GM23338 (cell line): ENCODE measurements around the gene VSTM2L.

ENCODE experiments used
- CTCF ChIP-seq, 2 experiments: fragments of 200-600 bp in 1 of 2; sonication (generic) in 1 of 2; conservative IDR thresholded peaks; 2 replicates each; pipeline versions ENCODE4 v1.5.1 to v1.6.1; 2016 to 2017; ENCODE audit warnings: antibody characterized with exemption in 2 of 2, low read depth in 2 of 2, mild to moderate bottlenecking in 2 of 2, moderate library complexity in 1 of 2
- EZH2 ChIP-seq: fragments of 200-600 bp; sonication (generic); IDR thresholded peaks from one replicate; pipeline ENCODE4 v1.8.0; 2017; ENCODE audit warnings: antibody characterized with exemption, mild to moderate bottlenecking, low read depth; ENCODE audit not compliant: unreplicated experiment
- EZH2phosphoT487 ChIP-seq: fragments of 200-600 bp; sonication (generic); IDR thresholded peaks from one replicate; pipeline ENCODE4 v1.8.1; 2018; ENCODE audit warnings: antibody characterized with exemption; ENCODE audit not compliant: unreplicated experiment
- JUNB ChIP-seq: IDR thresholded peaks from one replicate; pipeline ENCODE4 v1.6.1; 2016; ENCODE audit warnings: antibody characterized with exemption; ENCODE audit not compliant: unreplicated experiment
- POLR2AphosphoS5 ChIP-seq: IDR thresholded peaks from 2 replicates; pipeline ENCODE4 v1.6.1; 2016; ENCODE audit warnings: antibody characterized with exemption, low read depth
- REST ChIP-seq: IDR thresholded peaks from one replicate; pipeline ENCODE4 v1.6.1; 2018; ENCODE audit warnings: antibody characterized with exemption; ENCODE audit not compliant: unreplicated experiment

- no peak for TF ChIP-seq CTCF (conservative IDR thresholded peaks at IDR 0.05; ENCODE audit: low read depth in 2 of 2)
- TF ChIP-seq POLR2AphosphoS5, result no peak
- no peak for TF ChIP-seq EZH2phosphoT487
- TF ChIP-seq REST, result no peak
- no peak for TF ChIP-seq JUNB
- TF ChIP-seq EZH2, result no peak
Measured at GRCh38 chr20:37892001-37892400, 10.9 kb upstream of the VSTM2L start.
